Activated B cell treated with CpG ODN at 0.5 μM for 24 hours (primary cell): Measurements from ENCODE around the gene PRKCD. TPM values are rescaled to one million over a fixed set of nuclear protein-coding genes. Genes with fewer than 3 reads are reported as not detected.

Experiments used
- ATAC-seq: fragments of 200-7000 bp; cut with Tn5 transposase; one replicate; pipeline ENCODE4 v1.10.0; 2021; ENCODE audit warnings: low read depth, mild to moderate bottlenecking, moderate library complexity
- CTCF ChIA-PET: fragments of 350-600 bp; sonication (Branson Sonifier 250); formaldehyde crosslinking; loops from one replicate; lab custom pipeline; 2021; ENCODE audit warnings: antibody characterized with exemption; lab: Charles Lee
- POLR2A ChIA-PET: fragments of 350-600 bp; sonication (Branson Sonifier 250); formaldehyde crosslinking; loops from one replicate; lab custom pipeline; 2021; ENCODE audit warnings: antibody characterized with exemption; lab: Charles Lee
- DNase-seq: peaks from one replicate; pipeline ENCODE4 v3.0.0; 2022
- H3K27ac Mint-ChIP-seq: one replicate; pipeline ENCODE4 v1.8.0; 2020; ENCODE audit warnings: mixed read lengths
- H3K27me3 Mint-ChIP-seq: one replicate; pipeline ENCODE4 v1.8.0; 2021; ENCODE audit warnings: mixed read lengths
- H3K36me3 Mint-ChIP-seq: one replicate; pipeline ENCODE4 v1.8.0; 2021; ENCODE audit warnings: low read depth, mixed read lengths
- H3K4me1 Mint-ChIP-seq: one replicate; pipeline ENCODE4 v1.8.0; 2021; ENCODE audit warnings: mixed read lengths
- H3K4me3 Mint-ChIP-seq: one replicate; pipeline ENCODE4 v1.8.0; 2020; ENCODE audit warnings: mild to moderate bottlenecking, mixed read lengths
- H3K9me3 Mint-ChIP-seq: one replicate; pipeline ENCODE4 v1.8.0; 2020; ENCODE audit warnings: mixed read lengths
- CTCF ChIP-seq: fragments of 200-600 bp; IDR thresholded peaks from one replicate; pipeline ENCODE4 v1.8.0; 2022; ENCODE audit warnings: antibody characterized with exemption, mild to moderate bottlenecking
- intact Hi-C: fragments of 100-400 bp; cut with micrococcal nuclease; formaldehyde crosslinking; loops from one replicate; pipeline ENCODE4 v1.15.1; 2024
- total RNA-seq: library from RNA; stranded (reverse); gene quantifications from 2 replicates; pipeline ENCODE4 v1.2.3, GENCODE V29; 2022

Gene PRKCD
- total RNA-seq, 1 donor from 2014 or later: 60.4 TPM

- no peak for ATAC-seq
Measured at GRCh38 chr3:53147151-53147902, 13.7 kb upstream of the PRKCD start.

GRCh38 chr3:53147903-53148400, 13.1 kb upstream of the PRKCD start:
- no peak overlapping the region for H3K27ac Mint-ChIP-seq
- CTCF ChIA-PET: interaction anchor here (0.9 kb wide), 1 partner anchor 48 kb away, joined by 3 read pairs; no protein-coding TSS in a partner anchor
- no peak for TF ChIP-seq CTCF
- no peak for DNase-seq
- H3K9me3 Mint-ChIP-seq: no peaks in the 10 kb centered on the region
- intact Hi-C loops: no loop called here
- H3K4me3 Mint-ChIP-seq: no peak overlapping the region
- no peaks in the 10 kb centered on the region for H3K27me3 Mint-ChIP-seq
- no peak for ATAC-seq
- POLR2A ChIA-PET: interaction anchor here (0.6 kb wide), 1 partner anchor 14 kb away, joined by 7 read pairs; no protein-coding TSS in a partner anchor
- no peaks in the 10 kb centered on the region for H3K36me3 Mint-ChIP-seq
- H3K4me1 Mint-ChIP-seq: no peaks in the 10 kb centered on the region

More at GRCh38 chr3:53147151-53147902, 13.7 kb upstream of the PRKCD start:
- Mint-ChIP-seq H3K9me3 (no peaks in the 10 kb centered on the region), H3K27ac (no peak overlapping the region), H3K36me3 (no peaks in the 10 kb centered on the region), H3K4me3 (no peak overlapping the region), H3K27me3 (no peaks in the 10 kb centered on the region), H3K4me1 (no peaks in the 10 kb centered on the region)
- intact Hi-C loops: no loop called here
- TF ChIP-seq CTCF: no peak
- no peak for DNase-seq
- POLR2A ChIA-PET: no interaction called here
- CTCF ChIA-PET: interaction anchor here (0.9 kb wide), 1 partner anchor 49 kb away, joined by 3 read pairs; no protein-coding TSS in a partner anchor

GRCh38 chr3:53149006-53149690, 11.9 kb upstream of the PRKCD start:
- Mint-ChIP-seq H3K9me3 (no peaks in the 10 kb centered on the region), H3K36me3 (no peaks in the 10 kb centered on the region), H3K4me3 (no peak overlapping the region), H3K27me3 (peaks cover 9% of the 10 kb centered on the region), H3K4me1 (no peaks in the 10 kb centered on the region), H3K27ac (no peak overlapping the region)
- no peak for DNase-seq
- CTCF ChIA-PET: no interaction called here
- intact Hi-C loops: no loop called here
- no peak for ATAC-seq
- TF ChIP-seq CTCF: no peak
- POLR2A ChIA-PET: interaction anchor here (0.6 kb wide), 1 partner anchor 118 kb away, joined by 11 read pairs; no protein-coding TSS in a partner anchor

GRCh38 chr3:53149699-53150098, 11.3 kb upstream of the PRKCD start:
- CTCF ChIA-PET: no interaction called here
- Mint-ChIP-seq H3K4me1 (no peaks in the 10 kb centered on the region), H3K36me3 (no peaks in the 10 kb centered on the region), H3K9me3 (no peaks in the 10 kb centered on the region), H3K27ac (no peak overlapping the region), H3K4me3 (no peak overlapping the region), H3K27me3 (peaks cover 11% of the 10 kb centered on the region)
- no peak for DNase-seq
- intact Hi-C loops: no loop called here
- TF ChIP-seq CTCF: no peak
- POLR2A ChIA-PET: interaction anchor here (0.6 to 0.8 kb wide), 3 partner anchors 15 to 204 kb away, joined by 3 to 11 read pairs (median 4); no protein-coding TSS in a partner anchor
- ATAC-seq: no peak
